HEK293T (cell line): ENCODE results near the gene PPP1R13B.

Experiments
- CTCF ChIA-PET: fragments of 350-600 bp; formaldehyde crosslinking; extraction: SDS; loops from one replicate; lab custom pipeline; 2021; ENCODE audit warnings: antibody characterized with exemption, inconsistent platforms; lab: Yijun Ruan, JAX
- POLR2A ChIA-PET: fragments of 350-600 bp; formaldehyde crosslinking; extraction: SDS; loops from one replicate; lab custom pipeline; 2020; ENCODE audit warnings: antibody characterized with exemption, inconsistent platforms; lab: Yijun Ruan, JAX
- DNase-seq: peaks from one replicate; pipeline ENCODE4 v3.0.0; 2012; ENCODE audit warnings: mixed read lengths; ENCODE audit errors: extremely low spot score
- ARNT ChIP-seq: fragments of 450-650 bp; IDR thresholded peaks from 2 replicates; pipeline ENCODE4 v1.6.1; 2017; ENCODE audit warnings: mild to moderate bottlenecking
- BHLHE40 ChIP-seq: fragments of 450-650 bp; IDR thresholded peaks from 2 replicates; pipeline ENCODE4 v1.6.1; 2016; ENCODE audit warnings: mild to moderate bottlenecking, moderate library complexity, borderline replicate concordance
- CTBP1 ChIP-seq: fragments of 450-650 bp; IDR thresholded peaks from 2 replicates; pipeline ENCODE4 v1.6.1; 2016; ENCODE audit warnings: borderline replicate concordance
- ELF4 ChIP-seq: fragments of 450-650 bp; IDR thresholded peaks from 2 replicates; pipeline ENCODE4 v1.6.1; 2017; ENCODE audit warnings: antibody characterized with exemption
- FOXA1 ChIP-seq: fragments of 450-650 bp; IDR thresholded peaks from 2 replicates; pipeline ENCODE4 v1.6.1; 2016; ENCODE audit warnings: mild to moderate bottlenecking
- FOXK2 ChIP-seq: fragments of 450-650 bp; IDR thresholded peaks from 2 replicates; pipeline ENCODE4 v1.6.1; 2016; ENCODE audit warnings: mild to moderate bottlenecking
- FOXM1 ChIP-seq: fragments of 450-650 bp; IDR thresholded peaks from 2 replicates; pipeline ENCODE4 v1.6.1; 2017; ENCODE audit warnings: mild to moderate bottlenecking, borderline replicate concordance
- HDGF ChIP-seq: fragments of 450-650 bp; IDR thresholded peaks from 2 replicates; pipeline ENCODE4 v1.6.1; 2017; ENCODE audit warnings: antibody characterized with exemption, borderline replicate concordance
- L3MBTL2 ChIP-seq: fragments of 450-650 bp; conservative IDR thresholded peaks from 2 replicates; pipeline ENCODE4 v1.6.1; 2016; ENCODE audit warnings: mild to moderate bottlenecking
- LEF1 ChIP-seq: fragments of 450-650 bp; IDR thresholded peaks from 2 replicates; pipeline ENCODE4 v1.6.1; 2017; ENCODE audit warnings: mild to moderate bottlenecking, borderline replicate concordance
- NFRKB ChIP-seq: fragments of 450-650 bp; IDR thresholded peaks from 2 replicates; pipeline ENCODE4 v1.6.1; 2016; ENCODE audit warnings: mild to moderate bottlenecking, moderate library complexity
- PKNOX1 ChIP-seq: fragments of 450-650 bp; IDR thresholded peaks from 2 replicates; pipeline ENCODE4 v1.6.1; 2016
- SP1 ChIP-seq: fragments of 450-650 bp; IDR thresholded peaks from 2 replicates; pipeline ENCODE4 v1.6.1; 2017
- SUZ12 ChIP-seq: fragments of 450-650 bp; IDR thresholded peaks from 2 replicates; pipeline ENCODE4 v1.6.1; 2016; ENCODE audit warnings: mild to moderate bottlenecking
- TARDBP ChIP-seq: fragments of 450-650 bp; IDR thresholded peaks from 2 replicates; pipeline ENCODE4 v1.6.1; 2016
- ZNF384 ChIP-seq: fragments of 450-650 bp; IDR thresholded peaks from 2 replicates; pipeline ENCODE4 v1.6.1; 2016

PPP1R13B gene

DNA sequence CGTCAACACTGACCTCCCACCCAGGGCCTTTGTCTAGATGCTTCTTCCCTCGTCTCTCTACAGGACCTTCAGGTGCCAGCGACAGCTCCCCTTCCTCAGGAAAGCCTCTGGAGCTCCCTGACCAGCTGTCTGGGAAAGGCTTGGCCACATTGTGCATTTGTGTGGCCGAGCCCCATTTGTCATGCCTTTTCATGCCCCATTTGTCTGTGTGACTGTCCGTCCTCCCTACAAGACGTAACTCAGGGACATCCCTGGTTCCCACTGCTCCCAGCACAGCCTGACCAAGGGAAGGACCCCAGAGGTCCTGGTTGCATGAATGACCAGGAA is 107.9 kb downstream of the PPP1R13B start:
- POLR2A ChIA-PET: interaction anchor here (1.0 kb wide), 1 partner anchor 24 kb away, joined by 4 read pairs; the partner anchor contains the start of genes XRCC3 and ZFYVE21
- no peak for TF ChIP-seq FOXK2
- no peak for TF ChIP-seq BHLHE40
- TF ChIP-seq ELF4: no peak
- no peak for TF ChIP-seq TARDBP
- no peak for TF ChIP-seq NFRKB
- no peak for TF ChIP-seq FOXM1
- no peak for TF ChIP-seq SP1
- no peak for TF ChIP-seq PKNOX1
- TF ChIP-seq ARNT: no peak
- no peak for TF ChIP-seq CTBP1
- TF ChIP-seq LEF1: no peak
- TF ChIP-seq ZNF384: no peak
- no peak for TF ChIP-seq L3MBTL2
- no peak for TF ChIP-seq FOXA1
- no peak for TF ChIP-seq SUZ12
- no peak for TF ChIP-seq HDGF
- CTCF ChIA-PET: no interaction called here
- DNase-seq: no peak

GRCh38 chr14:103738701-103739451 is 108.5 kb downstream of the PPP1R13B start:
- ChIA-PET POLR2A (interaction anchor here (1.0 kb wide), 1 partner anchor 23 kb away, joined by 4 read pairs; the partner anchor contains the start of genes XRCC3 and ZFYVE21), CTCF (no interaction called here)
- TF ChIP-seq TARDBP (no peak), FOXA1 (no peak), FOXM1 (no peak), SP1 (no peak), SUZ12 (no peak), HDGF (no peak), L3MBTL2 (no peak), BHLHE40 (no peak), ELF4 (no peak), CTBP1 (no peak), FOXK2 (no peak)
- DNase-seq: no peak

- DNase-seq: no peak
- POLR2A ChIA-PET: no interaction called here
- CTCF ChIA-PET: no interaction called here
- TF ChIP-seq TARDBP: no peak
- TF ChIP-seq FOXA1: no peak
- TF ChIP-seq SUZ12: no peak
- TF ChIP-seq LEF1: no peak
These were observed 109.2 kb downstream of the PPP1R13B start for GRCh38 chr14:103738166-103738565.

DNA sequence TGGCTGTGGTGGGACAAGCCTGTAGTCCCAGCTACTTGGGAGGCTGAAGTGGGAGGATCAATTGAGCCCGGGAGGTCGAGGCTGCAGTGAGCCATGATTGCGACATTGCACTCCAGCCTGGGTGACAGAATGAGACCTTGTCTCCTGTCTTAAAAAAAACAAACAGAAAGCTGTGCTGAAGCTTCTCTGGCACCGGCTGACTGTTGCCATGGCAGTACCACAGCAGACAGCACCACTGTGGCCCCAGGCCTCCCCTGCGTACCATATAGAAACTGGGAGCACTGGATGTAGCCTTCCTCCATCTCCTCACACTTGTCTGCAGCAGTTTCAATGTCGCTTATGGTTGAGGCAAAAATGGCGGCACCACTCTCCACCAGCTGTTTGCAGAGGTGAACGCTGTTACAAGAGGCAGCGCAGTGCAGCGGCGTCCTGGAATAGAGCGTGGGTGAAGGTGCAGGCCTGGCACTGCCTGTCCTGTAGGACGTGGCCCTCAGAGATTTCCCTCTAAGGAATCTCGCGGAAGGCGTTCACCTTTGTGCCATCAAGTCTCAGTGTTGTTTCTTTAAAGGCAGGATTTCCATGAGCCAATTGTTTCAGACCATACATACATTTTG is 109.8 kb downstream of the PPP1R13B start:
- no peak for DNase-seq
- CTCF ChIA-PET: no interaction called here
- TF ChIP-seq LEF1: no peak
- TF ChIP-seq ELF4: no peak
- TF ChIP-seq HDGF: no peak
- TF ChIP-seq NFRKB: no peak
- no peak for TF ChIP-seq FOXA1
- no peak for TF ChIP-seq ARNT
- TF ChIP-seq CTBP1: no peak
- TF ChIP-seq FOXM1: no peak
- TF ChIP-seq L3MBTL2: no peak
- POLR2A ChIA-PET: interaction anchor here (1.1 kb wide), 1 partner anchor 22 kb away, joined by 3 read pairs; the partner anchor contains the start of genes XRCC3 and ZFYVE21

DNA sequence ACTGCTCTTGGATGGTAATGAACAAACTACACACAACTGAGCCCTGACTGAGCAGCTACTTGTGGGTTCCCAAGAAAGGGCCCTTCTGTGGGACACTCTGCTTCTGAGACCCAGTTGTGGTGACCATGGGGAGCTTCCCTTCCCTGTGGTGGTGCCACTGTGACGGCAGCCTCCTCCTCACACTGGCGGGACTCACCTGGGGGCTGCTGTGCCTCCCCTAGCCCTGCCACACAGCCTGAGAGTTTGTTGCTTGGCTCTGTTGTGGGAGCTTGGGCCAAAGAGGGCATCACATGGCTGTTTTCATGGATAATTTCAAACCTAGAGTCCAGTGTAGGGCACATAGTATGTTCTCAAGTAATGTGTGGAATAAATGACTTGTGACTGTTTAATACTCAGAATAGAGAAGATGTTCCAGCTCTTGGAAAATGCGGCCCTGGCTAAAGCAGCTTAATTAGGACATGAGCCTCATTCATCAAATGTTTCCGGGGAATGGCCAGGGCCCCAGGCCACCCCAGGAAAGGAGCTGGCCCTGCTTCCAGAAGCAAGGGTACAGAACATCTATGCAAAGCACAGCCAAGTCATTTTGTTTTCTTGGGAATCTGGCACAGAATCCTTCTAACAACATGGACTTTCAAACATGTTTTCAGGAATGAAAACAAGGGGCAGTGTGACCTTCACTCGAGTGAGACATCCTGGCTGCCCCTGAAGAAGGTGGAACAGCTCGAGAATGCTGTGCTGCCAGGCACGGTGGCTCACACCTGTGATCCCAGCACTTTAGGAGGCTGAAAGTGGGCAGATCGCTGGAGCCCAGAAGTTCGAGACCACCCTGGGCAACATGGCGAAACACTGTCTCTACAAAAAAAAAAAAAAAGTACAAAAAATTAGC is 110.6 kb downstream of the PPP1R13B start:
- POLR2A ChIA-PET: interaction anchor here (0.6 to 1.1 kb wide), 2 partner anchors 16 to 21 kb away, joined by 3 read pairs; partner anchors contain the start of genes XRCC3 and ZFYVE21
- no peak for TF ChIP-seq CTBP1
- TF ChIP-seq TARDBP: no peak
- TF ChIP-seq ELF4: no peak
- TF ChIP-seq FOXK2: no peak
- TF ChIP-seq ZNF384: no peak
- no peak for TF ChIP-seq LEF1
- no peak for TF ChIP-seq L3MBTL2
- no peak for TF ChIP-seq BHLHE40
- no peak for TF ChIP-seq ARNT
- TF ChIP-seq SUZ12: no peak
- no peak for TF ChIP-seq FOXA1
- no peak for TF ChIP-seq HDGF
- no peak for TF ChIP-seq NFRKB
- no peak for TF ChIP-seq FOXM1
- TF ChIP-seq PKNOX1: no peak
- CTCF ChIA-PET: no interaction called here
- DNase-seq: no peak

GRCh38 chr14:103735815-103736545 is 111.4 kb downstream of the PPP1R13B start:
- TF ChIP-seq ARNT (no peak), NFRKB (no peak), HDGF (no peak)
- CTCF ChIA-PET: no interaction called here
- DNase-seq: no peak
- POLR2A ChIA-PET: interaction anchor here (1.1 kb wide), 2 partner anchors 20 kb away, joined by 3 to 6 read pairs; partner anchors contain the start of genes XRCC3 and ZFYVE21
